Tibial nerve (tissue), 3 donors: Measurements from ENCODE around the gene OAS3.

ENCODE experiments used
- CTCF ChIP-seq, 5 experiments: fragments of 200-600 bp in 3 of 5; fragments of 450-650 bp in 2 of 5; sonication (generic) in 3 of 5; IDR thresholded peaks; one replicate each; pipeline ENCODE4 v1.5.1; 2016 to 2019; ENCODE audit warnings: antibody characterized with exemption in 5 of 5, mild to moderate bottlenecking in 3 of 5, moderate library complexity in 2 of 5
- POLR2A ChIP-seq, 2 donors: fragments of 450-650 bp; IDR thresholded peaks; one replicate each; pipeline ENCODE4 v1.6.1; 2017; ENCODE audit warnings: antibody characterized with exemption in 2 of 2, mild to moderate bottlenecking in 2 of 2, moderate library complexity in 2 of 2

- no peak for TF ChIP-seq POLR2A (IDR thresholded peaks at IDR 0.05)
- no peak for TF ChIP-seq CTCF (IDR thresholded peaks at IDR 0.05)
These were observed 8.6 kb upstream of the OAS3 start for GRCh38 chr12:112929715-112930114.
